GM12891 (cell line): ENCODE measurements around the gene ZKSCAN5.

ENCODE experiments used
- POLR2A ChIP-seq: IDR thresholded peaks from 2 replicates; pipeline ENCODE4 v1.6.1; 2011; ENCODE audit warnings: low read depth, low read length, control low read depth
- POLR2AphosphoS5 ChIP-seq: IDR thresholded peaks from 2 replicates; pipeline ENCODE4 v1.6.1; 2011; ENCODE audit warnings: low read depth, low read length, control low read depth
- SPI1 ChIP-seq: IDR thresholded peaks from 2 replicates; pipeline ENCODE4 v1.6.1; 2011; ENCODE audit warnings: low read depth, low read length, control low read depth
- TAF1 ChIP-seq: IDR thresholded peaks from 2 replicates; pipeline ENCODE4 v1.6.1; 2011; ENCODE audit warnings: low read depth, low read length, control low read depth

- TF ChIP-seq POLR2AphosphoS5 (0 out of 2 replicates have a peak, but pooled peaks have one; percentile 25), TAF1 (no peak), POLR2A (no peak; the same call in 1 of the 2 replicates), SPI1 (peak; percentile 61)
These were observed 25.7 kb upstream of the ZKSCAN5 start for GRCh38 chr7:99478464-99479440.
